ENCODE results near the gene PPARA. TPM values are rescaled to one million over a fixed set of nuclear protein-coding genes. Genes with fewer than 3 reads are reported as not detected.

The PPARA gene
- total and polyA plus RNA-seq, 2 donors (not counting 3 experiments of a cell fraction or from before 2014, with no cell fraction given) = 3.1 to 10.7 TPM

- BruUV-seq (replicated peaks) = no TSS peak
- intact Hi-C loops (cut with micrococcal nuclease) (no loop called here), dilution Hi-C loops (cut with MboI; ENCODE audit: extremely low pct_ligation_motif_present, low sequenced_read_pairs) (no loop called here)
- ChIA-PET POLR2A (no interaction called here), CTCF (no interaction called here)
- Histone ChIP-seq H3K36me3 (ENCODE audit: control insufficient read depth in 2 of 2, extremely low read depth in 1 of 2, insufficient read depth in 2 of 2, low read length in 2 of 2) (no peaks in the 10 kb centered on the region), H3K4me2 (ENCODE audit: insufficient read depth, low read length) (no peak overlapping the region), H3K27ac (ENCODE audit: insufficient read depth, low read depth, low read length) (no peak overlapping the region), H3K9me1 (replicated peaks; ENCODE audit: control insufficient read depth, extremely low read depth, insufficient read depth, low read length) (peaks cover 3% of the 10 kb centered on the region), H3K4me3 (replicated peaks in 1 of 3; ENCODE audit: insufficient read depth in 1 of 3, low read depth in 1 of 3, low read length in 3 of 3) (no peak overlapping the region), H3K79me2 (ENCODE audit: control insufficient read depth, insufficient read depth, low read length) (no peaks in the 10 kb centered on the region), H3K27me3 (ENCODE audit: control insufficient read depth in 2 of 2, insufficient read depth in 2 of 2, low read length in 2 of 2) (no peaks in the 10 kb centered on the region), H4K20me1 (replicated peaks; ENCODE audit: control insufficient read depth, extremely low read depth, insufficient read depth, low read length) (no peaks in the 10 kb centered on the region), H3K9me3 (replicated peaks; ENCODE audit: control insufficient read depth, insufficient read depth, low read length) (no peaks in the 10 kb centered on the region), H3K4me1 (ENCODE audit: control insufficient read depth, extremely low read depth, insufficient read depth, low read length) (no peaks in the 10 kb centered on the region), H3K9ac (replicated peaks; ENCODE audit: extremely low read depth, insufficient read depth, low read length) (no peak overlapping the region), H2AFZ (ENCODE audit: low read depth, low read length) (no peak overlapping the region)
- DNase-seq (ENCODE audit: low read depth, low spot score) (no peak), FAIRE-seq (no peak)
- no peak for TF ChIP-seq JUN (IDR thresholded peaks at IDR 0.05; ENCODE audit: borderline replicate concordance, insufficient read depth, insufficient read length, low read depth)
- TF ChIP-seq POLR2A (IDR thresholded peaks at IDR 0.05; ENCODE audit: low read depth, low read length) = no peak
- no peak for TF ChIP-seq GATA2 (IDR thresholded peaks at IDR 0.05; ENCODE audit: insufficient read depth, insufficient read length, low read depth, low read length)
- no peak for TF ChIP-seq POLR2AphosphoS5 (IDR thresholded peaks at IDR 0.05; ENCODE audit: insufficient read depth, low read depth, low read length)
- TF ChIP-seq MYC (IDR thresholded peaks at IDR 0.05; ENCODE audit: low read depth, low read length) = no peak
- no peak for TF ChIP-seq FOS (IDR thresholded peaks at IDR 0.05; ENCODE audit: borderline replicate concordance, insufficient read depth, low read length)
- no peak for TF ChIP-seq CTCF (IDR thresholded peaks at IDR 0.05; ENCODE audit: extremely low read depth in 1 of 2, insufficient read depth in 1 of 2, low read depth in 1 of 2, low read length in 2 of 2)
- no peak for TF ChIP-seq MAX (IDR thresholded peaks at IDR 0.05; ENCODE audit: insufficient read depth, insufficient read length)
- TF ChIP-seq EZH2 (IDR thresholded peaks at IDR 0.05; ENCODE audit: borderline replicate concordance, low read depth, low read length, severe bottlenecking) = no peak
These were observed 37.5 kb downstream of the PPARA start for GRCh38 chr22:46187862-46188261.
